ENCODE results near the gene PHF2. TPM values are rescaled to one million over a fixed set of nuclear protein-coding genes. Genes with fewer than 3 reads are reported as not detected.

Gene PHF2
- total and polyA plus RNA-seq, 2 experiments from 2014 or later: 4.3 to 11.8 TPM

GRCh38 chr9:93612796-93613154, 36.4 kb downstream of the PHF2 start (continued):
- TF ChIP-seq ZNF462 (CRISPR knock-in tag; IDR thresholded peaks at IDR 0.05) (no peak), POLR2AphosphoS5 (IDR thresholded peaks at IDR 0.05; ENCODE audit: low read depth) (no peak), CREB1 (CRISPR knock-in tag; IDR thresholded peaks at IDR 0.05; ENCODE audit: low read depth) (no peak), CTCF (conservative IDR thresholded peaks at IDR 0.05; ENCODE audit: low read depth in 2 of 2) (no peak)

GRCh38 chr9:93613174-93613573, 36.8 kb downstream of the PHF2 start:
- peaks cover 9% of the 10 kb centered on the region; the same call in 2 of the 3 replicates for H3K36me3 Mint-ChIP-seq (ENCODE audit: low read depth)
- no peak for DNase-seq (ENCODE audit: low spot score)
- Histone ChIP-seq H3K27me3 (ENCODE audit: insufficient read depth) (no peaks in the 10 kb centered on the region), H3K36me3 (ENCODE audit: insufficient read depth) (no peaks in the 10 kb centered on the region), H3F3A (replicated peaks; ENCODE audit: low read depth) (peaks cover 9% of the 10 kb centered on the region; the same call in 1 of the 2 replicates), H3K4me2 (no peak overlapping the region), H3K4me1 (ENCODE audit: insufficient read depth) (peaks cover 13% of the 10 kb centered on the region), H3K79me2 (replicated peaks; ENCODE audit: insufficient read depth) (peaks cover 24% of the 10 kb centered on the region), H2AFZ (no peak overlapping the region), H3K9me2 (ENCODE audit: insufficient read depth) (0 out of 2 replicates have a peak, but pooled peaks cover 7% of the 10 kb centered on the region), H4K20me1 (replicated peaks; ENCODE audit: insufficient read depth) (no peaks in the 10 kb centered on the region), H3K4me3 (no peak overlapping the region), H3K27ac (ENCODE audit: low read depth) (no peak overlapping the region)
- H3K4me3 Mint-ChIP-seq: no peak overlapping the region
- peaks cover 26% of the 10 kb centered on the region for H3K4me1 Mint-ChIP-seq
- peaks cover 6% of the 10 kb centered on the region for H3K27me3 Mint-ChIP-seq (ENCODE audit: insufficient read depth, low read depth, poor library complexity)
- H3K27ac Mint-ChIP-seq: no peak overlapping the region
- no peak for ATAC-seq
- H3K9me3 Mint-ChIP-seq: peaks cover 8% of the 10 kb centered on the region; the same call in 2 of the 3 replicates
- no peak for TF ChIP-seq NANOG (IDR thresholded peaks at IDR 0.05; ENCODE audit: borderline replicate concordance)
- TF ChIP-seq ETS1 (IDR thresholded peaks at IDR 0.05): no peak
- no peak for TF ChIP-seq STAT1 (IDR thresholded peaks at IDR 0.05; ENCODE audit: unreplicated experiment)
- no peak for TF ChIP-seq EZH2 (IDR thresholded peaks at IDR 0.05; ENCODE audit: low read depth, unreplicated experiment)
- no peak for TF ChIP-seq JUNB (IDR thresholded peaks at IDR 0.05; ENCODE audit: unreplicated experiment)
- no peak for TF ChIP-seq ZNF114 (CRISPR knock-in tag; IDR thresholded peaks at IDR 0.05)
- TF ChIP-seq EZH2phosphoT487 (IDR thresholded peaks at IDR 0.05; ENCODE audit: unreplicated experiment): no peak
- no peak for TF ChIP-seq ZNF331 (CRISPR knock-in tag; IDR thresholded peaks at IDR 0.05; ENCODE audit: low read depth)
- no peak for TF ChIP-seq CREB1 (CRISPR knock-in tag; IDR thresholded peaks at IDR 0.05; ENCODE audit: low read depth)
- TF ChIP-seq POLR2AphosphoS5 (IDR thresholded peaks at IDR 0.05; ENCODE audit: low read depth): no peak
- TF ChIP-seq CTCF (conservative IDR thresholded peaks at IDR 0.05; ENCODE audit: low read depth in 2 of 2): no peak
